B cell (primary cell): ENCODE measurements around the gene STRN. TPM values are rescaled to one million over a fixed set of nuclear protein-coding genes. Genes with fewer than 3 reads are reported as not detected.
"Not testable (repeated sequence)": the region's sequence is repeated elsewhere in the genome, so short reads cannot be mapped to it uniquely, and the experiment has no call there.

Experiments used
- ATAC-seq: fragments of 200-7000 bp; cut with Tn5 transposase; one replicate; pipeline ENCODE4 v1.10.0; 2021; ENCODE audit warnings: low read depth, mild to moderate bottlenecking, moderate number of reproducible peaks, moderate library complexity
- CTCF ChIA-PET: fragments of 350-600 bp; sonication (Branson Sonifier 250); formaldehyde crosslinking; loops from one replicate; lab custom pipeline; 2021; ENCODE audit warnings: antibody characterized with exemption, inconsistent platforms; lab: Charles Lee
- POLR2A ChIA-PET: fragments of 350-600 bp; sonication (Branson Sonifier 250); formaldehyde crosslinking; loops from one replicate; lab custom pipeline; 2021; ENCODE audit warnings: antibody characterized with exemption; lab: Charles Lee
- DNase-seq: peaks from one replicate; pipeline ENCODE4 v3.0.0; 2013
- H2AFZ ChIP-seq: 2 replicates; pipeline ENCODE4 v1.6.1; 2012; ENCODE audit warnings: mild to moderate bottlenecking, low read depth, low read length; ENCODE audit not compliant: insufficient read depth, poor library complexity, severe bottlenecking
- H3K27ac ChIP-seq, 2 donors: 1 replicate in 1 of 2; 2 replicates in 1 of 2; pipeline ENCODE4 v1.5.1; 2012 to 2013; ENCODE audit warnings: low read length in 2 of 2, mild to moderate bottlenecking in 2 of 2, moderate library complexity in 1 of 2
- H3K27me3 ChIP-seq, 4 experiments: fragments of 200-600 bp in 1 of 4; sonication (generic) in 1 of 4; replicated peaks in 1 of 4; 1 replicate in 2 of 4; 2 replicates in 2 of 4; pipeline versions ENCODE4 v1.6.1 to v1.7.0; 2013 to 2016; ENCODE audit warnings: low read length in 3 of 4, mild to moderate bottlenecking in 2 of 4, mixed read lengths in 1 of 4, moderate library complexity in 1 of 4; ENCODE audit not compliant: insufficient read depth in 4 of 4, control insufficient read depth in 3 of 4; ENCODE audit errors: control extremely low read depth in 1 of 4
- H3K36me3 ChIP-seq, 2 experiments: replicated peaks in 1 of 2; 1 replicate in 1 of 2; 2 replicates in 1 of 2; pipeline versions ENCODE4 v1.6.1 to v1.7.1; 2013; ENCODE audit warnings: low read length in 1 of 2; ENCODE audit not compliant: insufficient read depth in 2 of 2, control insufficient read depth in 1 of 2; ENCODE audit errors: control extremely low read depth in 1 of 2, extremely low read depth in 1 of 2
- H3K4me1 ChIP-seq, 2 donors: fragments of 200-600 bp in 1 of 2; sonication (generic) in 1 of 2; 1 replicate in 1 of 2; 2 replicates in 1 of 2; pipeline versions ENCODE4 v1.5.1 to v1.6.1; 2013 to 2017; ENCODE audit warnings: low read length in 2 of 2; ENCODE audit not compliant: control insufficient read depth in 2 of 2, insufficient read depth in 2 of 2
- H3K4me2 ChIP-seq: replicated peaks from 2 replicates; pipeline ENCODE3; 2012; ENCODE audit warnings: mild to moderate bottlenecking, low read depth, low read length; ENCODE audit not compliant: poor library complexity, severe bottlenecking
- H3K4me3 ChIP-seq, 5 experiments: fragments of 200-600 bp in 1 of 5; sonication (generic) in 1 of 5; 1 replicate in 3 of 5; 2 replicates in 2 of 5; pipeline versions ENCODE4 v1.5.1 to v1.7.0; 2011 to 2016; ENCODE audit warnings: low read length in 4 of 5, mild to moderate bottlenecking in 4 of 5, low read depth in 2 of 5, control low read depth in 1 of 5, moderate library complexity in 1 of 5; ENCODE audit not compliant: insufficient read depth in 1 of 5; ENCODE audit errors: control extremely low read depth in 1 of 5, extremely low read depth in 1 of 5
- H3K79me2 ChIP-seq: fragments of 200-600 bp; sonication (generic); one replicate; pipeline ENCODE4 v1.6.0; 2016; ENCODE audit warnings: low read length; ENCODE audit not compliant: control insufficient read depth, insufficient read depth
- H3K9ac ChIP-seq: fragments of 200-600 bp; sonication (generic); 2 replicates; pipeline ENCODE4 v1.6.1; 2017; ENCODE audit warnings: mild to moderate bottlenecking, low read length, moderate library complexity
- H3K9me3 ChIP-seq, 3 donors: one replicate each; pipeline versions ENCODE4 v1.6.1 to v1.7.1; 2013; ENCODE audit warnings: low read length in 2 of 3; ENCODE audit not compliant: control insufficient read depth in 2 of 3, insufficient read depth in 1 of 3; ENCODE audit errors: control extremely low read depth in 1 of 3
- H4K20me1 ChIP-seq: 2 replicates; pipeline ENCODE4 v1.6.0; 2012; ENCODE audit warnings: mild to moderate bottlenecking, low read length; ENCODE audit not compliant: insufficient read depth, control insufficient read depth, poor library complexity, severe bottlenecking
- H3K27ac Mint-ChIP-seq: one replicate; pipeline ENCODE4 v1.8.0; 2021; ENCODE audit warnings: mixed read lengths
- H3K27me3 Mint-ChIP-seq: one replicate; pipeline ENCODE4 v1.8.0; 2021; ENCODE audit warnings: mixed read lengths
- H3K4me1 Mint-ChIP-seq: one replicate; pipeline ENCODE4 v1.8.0; 2021; ENCODE audit warnings: mixed read lengths
- H3K4me3 Mint-ChIP-seq: one replicate; pipeline ENCODE4 v1.8.0; 2021; ENCODE audit warnings: mixed read lengths
- H3K9me3 Mint-ChIP-seq: one replicate; pipeline ENCODE4 v1.8.0; 2022; ENCODE audit warnings: mixed read lengths; ENCODE audit not compliant: insufficient read depth
- WGBS: methylation state at CpG from one replicate; pipeline ENCODE4 v1.1.5; 2013; ENCODE audit warnings: missing lambda C conversion rate; ENCODE audit not compliant: insufficient coverage; 5-methylcytosine and 5-hydroxymethylcytosine counted together
- intact Hi-C: fragments of 100-400 bp; cut with micrococcal nuclease; formaldehyde crosslinking; loops from one replicate; pipeline ENCODE4 v1.10.0; 2022
- polyA plus RNA-seq: library from polyadenylated mRNA; depleted of rRNA; stranded (reverse); fragments of >200 nt; gene quantifications from 2 replicates; pipeline ENCODE4 v1.2.3, GENCODE V29; 2012
- total RNA-seq, 2 donors: library from RNA; stranded (reverse); fragments of 120-200 nt in 1 of 2; gene quantifications; 1 replicate in 1 of 2; 2 replicates in 1 of 2; pipeline versions ENCODE4 v1.2.3 to v1.2.4, GENCODE V29; 2013 to 2022

STRN gene
- total and polyA plus RNA-seq, 2 donors (not counting 1 experiment from before 2014, with no cell fraction given): 5.8 to 38.6 TPM

- H3K36me3 ChIP-seq, ATAC-seq, intact Hi-C loops, CTCF ChIA-PET, H2AFZ ChIP-seq, H3K27me3 ChIP-seq, H3K27me3 Mint-ChIP-seq, H3K4me1 ChIP-seq, H3K4me3 Mint-ChIP-seq, H3K27ac ChIP-seq, H3K9me3 ChIP-seq, H4K20me1 ChIP-seq, H3K4me2 ChIP-seq, POLR2A ChIA-PET, DNase-seq, H3K9me3 Mint-ChIP-seq, H3K9ac ChIP-seq, H3K27ac Mint-ChIP-seq, H3K4me3 ChIP-seq: not testable (repeated sequence)
- H3K4me1 Mint-ChIP-seq: peaks cover 17% of the 10 kb centered on the region
- no CpG with 5 or more reads among the region's 7 CpGs for WGBS
- peaks cover 31% of the 10 kb centered on the region for H3K79me2 ChIP-seq
These were observed 35.4 kb downstream of the STRN start for GRCh38 chr2:36930787-36931410.

GRCh38 chr2:36926175-36927132 is 39.9 kb downstream of the STRN start:
- H3K9ac ChIP-seq, ATAC-seq, intact Hi-C loops, H3K27ac Mint-ChIP-seq, H3K27me3 ChIP-seq, H3K4me1 ChIP-seq, H2AFZ ChIP-seq, DNase-seq, H3K36me3 ChIP-seq, H3K4me2 ChIP-seq, H3K9me3 Mint-ChIP-seq, H4K20me1 ChIP-seq, CTCF ChIA-PET, H3K4me3 Mint-ChIP-seq, H3K27ac ChIP-seq, H3K27me3 Mint-ChIP-seq, POLR2A ChIA-PET, H3K9me3 ChIP-seq, H3K79me2 ChIP-seq, H3K4me3 ChIP-seq: not testable (repeated sequence)
- WGBS: no CpG with 5 or more reads among the region's 5 CpGs
- H3K4me1 Mint-ChIP-seq: peaks cover 14% of the 10 kb centered on the region

GRCh38 chr2:36922629-36923028 is 43.7 kb downstream of the STRN start:
- H3K79me2 ChIP-seq, CTCF ChIA-PET, ATAC-seq, POLR2A ChIA-PET, H3K27me3 Mint-ChIP-seq, H3K4me3 ChIP-seq, H3K4me1 ChIP-seq, H3K9me3 Mint-ChIP-seq, DNase-seq, H3K9me3 ChIP-seq, H3K27me3 ChIP-seq, H3K36me3 ChIP-seq, H2AFZ ChIP-seq, H4K20me1 ChIP-seq, H3K27ac ChIP-seq, H3K4me3 Mint-ChIP-seq, intact Hi-C loops, H3K4me2 ChIP-seq, H3K9ac ChIP-seq: not testable (repeated sequence)
- WGBS: 100% methylated on average over 2 of the region's 10 CpGs
- peak overlapping the region; percentile 26 for H3K27ac Mint-ChIP-seq
- peaks cover 22% of the 10 kb centered on the region for H3K4me1 Mint-ChIP-seq
